PC-3 (cell line): ENCODE measurements around the gene PDE9A. TPM values are rescaled to one million over a fixed set of nuclear protein-coding genes. Genes with fewer than 3 reads are reported as not detected.

Experiments
- ATAC-seq: fragments of 200-7000 bp; cut with Tn5 transposase; 2 replicates; pipeline ENCODE4 v1.9.1; 2020; ENCODE audit warnings: mild to moderate bottlenecking, moderate library complexity
- BruUV-seq: library from RNA; stranded (reverse); fragments of 400-500 nt; replicated peaks from 2 replicates; lab custom pipeline; 2021; lab: Mats Ljungman, UMichigan
- CTCF ChIA-PET: fragments of 300-600 bp; sonication (Branson Sonifier 250); formaldehyde crosslinking; loops from one replicate; lab custom pipeline; 2022; ENCODE audit warnings: antibody characterized with exemption; lab: Charles Lee
- POLR2A ChIA-PET: fragments of 300-600 bp; sonication (Branson Sonifier 250); formaldehyde crosslinking; loops from one replicate; lab custom pipeline; 2022; ENCODE audit warnings: antibody characterized with exemption; ENCODE audit not compliant: unreplicated experiment; lab: Charles Lee
- DNase-seq: peaks from one replicate; pipeline ENCODE4 v3.0.0-alpha.2; 2015
- H2AFZ ChIP-seq: fragments of 300-600 bp; sonication (generic); 2 replicates; pipeline ENCODE4 v1.6.0; 2016; ENCODE audit warnings: antibody characterized with exemption, low read length
- H3F3A ChIP-seq: fragments of 300-600 bp; sonication (generic); one replicate; pipeline ENCODE4 v1.6.0; 2017; ENCODE audit warnings: antibody characterized with exemption, low read length, control low read depth, mild to moderate bottlenecking; ENCODE audit not compliant: unreplicated experiment
- H3K27ac ChIP-seq: fragments of 300-600 bp; sonication (generic); 2 replicates; pipeline ENCODE4 v1.5.1; 2016; ENCODE audit warnings: mild to moderate bottlenecking, low read length
- H3K27me3 ChIP-seq: fragments of 300-600 bp; sonication (generic); 2 replicates; pipeline ENCODE4 v1.6.1; 2016; ENCODE audit warnings: low read length, mixed read lengths
- H3K36me3 ChIP-seq: fragments of 300-600 bp; sonication (generic); 2 replicates; pipeline ENCODE4 v1.6.1; 2016; ENCODE audit warnings: low read depth, mixed run types, low read length, mixed read lengths
- H3K4me1 ChIP-seq: fragments of 300-600 bp; sonication (generic); 2 replicates; pipeline ENCODE4 v1.5.1; 2016; ENCODE audit warnings: low read length; ENCODE audit not compliant: insufficient read depth
- H3K4me2 ChIP-seq: fragments of 300-600 bp; sonication (generic); 2 replicates; pipeline ENCODE4 v1.6.0; 2016; ENCODE audit warnings: low read length
- H3K4me3 ChIP-seq: fragments of 300-600 bp; sonication (generic); 2 replicates; pipeline ENCODE4 v1.5.1; 2016; ENCODE audit warnings: mild to moderate bottlenecking, low read length, mixed read lengths
- H3K79me2 ChIP-seq: fragments of 300-600 bp; sonication (generic); 2 replicates; pipeline ENCODE4 v1.6.1; 2017; ENCODE audit warnings: low read length, mixed read lengths
- H3K9ac ChIP-seq: fragments of 300-600 bp; sonication (generic); 2 replicates; pipeline ENCODE4 v1.6.0; 2016; ENCODE audit warnings: mild to moderate bottlenecking, low read length
- H3K9me2 ChIP-seq: fragments of 300-600 bp; sonication (generic); replicated peaks from 2 replicates; pipeline ENCODE4 v1.6.1; 2016; ENCODE audit warnings: mixed run types, low read length, mixed read lengths
- H3K9me3 ChIP-seq: fragments of 300-600 bp; sonication (generic); 2 replicates; pipeline ENCODE4 v1.6.1; 2016; ENCODE audit warnings: low read length, mixed read lengths
- H4K20me1 ChIP-seq: fragments of 300-600 bp; sonication (generic); 2 replicates; pipeline ENCODE4 v1.6.1; 2016; ENCODE audit warnings: low read length, mixed read lengths
- EZH2 ChIP-seq: fragments of 300-600 bp; sonication (generic); IDR thresholded peaks from one replicate; pipeline ENCODE4 v1.6.1; 2017; ENCODE audit warnings: antibody characterized with exemption, mild to moderate bottlenecking, low read length; ENCODE audit not compliant: unreplicated experiment
- EZH2phosphoT487 ChIP-seq: fragments of 300-600 bp; sonication (generic); IDR thresholded peaks from 2 replicates; pipeline ENCODE4 v1.6.1; 2018; ENCODE audit warnings: mild to moderate bottlenecking, antibody characterized with exemption, low read length, borderline replicate concordance
- intact Hi-C: fragments of 100-400 bp; cut with micrococcal nuclease; formaldehyde crosslinking; loops from 2 replicates; pipeline ENCODE4 v1.9.0; 2023
- total RNA-seq: library from RNA; depleted of rRNA; stranded (reverse); fragments of >200 nt; gene quantifications from 2 replicates; pipeline ENCODE4 v1.2.3, GENCODE V29; 2014
- TF ChIP-seq, protein P1 (sequence below): fragments of 300-600 bp; sonication (generic); conservative IDR thresholded peaks from 2 replicates; pipeline ENCODE4 v1.5.1; 2017; ENCODE audit warnings: antibody characterized with exemption, low read depth, mild to moderate bottlenecking, low read length

The PDE9A gene
- total RNA-seq, 1 experiment from 2014 or later = 0.33 TPM

DNA sequence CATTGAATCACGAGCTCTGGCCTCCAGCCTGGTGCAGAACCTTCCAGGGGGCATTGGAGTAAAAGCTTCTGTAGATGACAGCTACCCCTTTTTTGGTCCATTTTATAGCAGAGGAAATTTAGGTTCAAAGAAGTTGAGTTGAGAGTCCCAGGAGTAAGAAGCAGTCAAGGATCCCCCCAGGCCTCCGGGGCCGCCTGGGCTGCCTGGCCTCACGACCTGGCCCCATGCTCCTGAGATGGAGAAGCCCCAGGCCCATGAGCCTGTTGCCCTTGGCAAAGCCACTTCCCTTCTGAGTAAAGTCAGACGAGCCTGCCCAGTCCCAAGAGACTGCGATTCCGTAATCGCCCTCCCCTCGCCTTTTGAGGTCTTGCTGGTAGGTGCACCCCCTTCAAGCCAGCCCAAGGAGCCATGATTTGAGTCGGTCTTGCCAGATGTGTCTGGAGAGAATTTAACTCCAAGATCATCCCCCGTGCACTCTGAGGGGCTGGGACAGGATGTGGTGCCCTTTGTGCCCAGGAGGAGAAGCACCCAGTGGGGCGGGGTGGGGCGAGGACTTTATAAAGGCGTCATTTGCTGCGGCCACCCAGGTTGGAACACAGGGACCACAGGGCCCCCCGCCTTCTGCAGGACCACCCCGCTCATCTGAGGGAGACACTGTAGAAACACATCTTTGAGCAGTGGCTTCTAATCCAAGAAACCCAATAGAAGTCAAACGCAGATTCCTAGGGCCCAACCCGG is 30.1 kb downstream of the PDE9A start:
- no peak for DNase-seq
- H3K36me3 ChIP-seq = no peaks in the 10 kb centered on the region
- peaks cover 11% of the 10 kb centered on the region for H3K4me1 ChIP-seq
- H3K4me2 ChIP-seq = no peak overlapping the region
- no peak overlapping the region for H2AFZ ChIP-seq
- no peak overlapping the region for H3K9ac ChIP-seq
- no peaks in the 10 kb centered on the region for H4K20me1 ChIP-seq
- H3K9me3 ChIP-seq = no peaks in the 10 kb centered on the region
- no peak for ATAC-seq
- H3K4me3 ChIP-seq = no peak overlapping the region
- ChIA-PET POLR2A (no interaction called here), CTCF (no interaction called here)
- no peaks in the 10 kb centered on the region for H3F3A ChIP-seq
- no peaks in the 10 kb centered on the region for H3K9me2 ChIP-seq
- peaks cover 41% of the 10 kb centered on the region for H3K27me3 ChIP-seq
- no peaks in the 10 kb centered on the region for H3K79me2 ChIP-seq
- intact Hi-C loops = no loop called here
- H3K27ac ChIP-seq = no peak overlapping the region
- no TSS peak for BruUV-seq
- TF ChIP-seq, protein P1, sequence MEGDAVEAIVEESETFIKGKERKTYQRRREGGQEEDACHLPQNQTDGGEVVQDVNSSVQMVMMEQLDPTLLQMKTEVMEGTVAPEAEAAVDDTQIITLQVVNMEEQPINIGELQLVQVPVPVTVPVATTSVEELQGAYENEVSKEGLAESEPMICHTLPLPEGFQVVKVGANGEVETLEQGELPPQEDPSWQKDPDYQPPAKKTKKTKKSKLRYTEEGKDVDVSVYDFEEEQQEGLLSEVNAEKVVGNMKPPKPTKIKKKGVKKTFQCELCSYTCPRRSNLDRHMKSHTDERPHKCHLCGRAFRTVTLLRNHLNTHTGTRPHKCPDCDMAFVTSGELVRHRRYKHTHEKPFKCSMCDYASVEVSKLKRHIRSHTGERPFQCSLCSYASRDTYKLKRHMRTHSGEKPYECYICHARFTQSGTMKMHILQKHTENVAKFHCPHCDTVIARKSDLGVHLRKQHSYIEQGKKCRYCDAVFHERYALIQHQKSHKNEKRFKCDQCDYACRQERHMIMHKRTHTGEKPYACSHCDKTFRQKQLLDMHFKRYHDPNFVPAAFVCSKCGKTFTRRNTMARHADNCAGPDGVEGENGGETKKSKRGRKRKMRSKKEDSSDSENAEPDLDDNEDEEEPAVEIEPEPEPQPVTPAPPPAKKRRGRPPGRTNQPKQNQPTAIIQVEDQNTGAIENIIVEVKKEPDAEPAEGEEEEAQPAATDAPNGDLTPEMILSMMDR = no peak
- no peak for TF ChIP-seq EZH2

DNA sequence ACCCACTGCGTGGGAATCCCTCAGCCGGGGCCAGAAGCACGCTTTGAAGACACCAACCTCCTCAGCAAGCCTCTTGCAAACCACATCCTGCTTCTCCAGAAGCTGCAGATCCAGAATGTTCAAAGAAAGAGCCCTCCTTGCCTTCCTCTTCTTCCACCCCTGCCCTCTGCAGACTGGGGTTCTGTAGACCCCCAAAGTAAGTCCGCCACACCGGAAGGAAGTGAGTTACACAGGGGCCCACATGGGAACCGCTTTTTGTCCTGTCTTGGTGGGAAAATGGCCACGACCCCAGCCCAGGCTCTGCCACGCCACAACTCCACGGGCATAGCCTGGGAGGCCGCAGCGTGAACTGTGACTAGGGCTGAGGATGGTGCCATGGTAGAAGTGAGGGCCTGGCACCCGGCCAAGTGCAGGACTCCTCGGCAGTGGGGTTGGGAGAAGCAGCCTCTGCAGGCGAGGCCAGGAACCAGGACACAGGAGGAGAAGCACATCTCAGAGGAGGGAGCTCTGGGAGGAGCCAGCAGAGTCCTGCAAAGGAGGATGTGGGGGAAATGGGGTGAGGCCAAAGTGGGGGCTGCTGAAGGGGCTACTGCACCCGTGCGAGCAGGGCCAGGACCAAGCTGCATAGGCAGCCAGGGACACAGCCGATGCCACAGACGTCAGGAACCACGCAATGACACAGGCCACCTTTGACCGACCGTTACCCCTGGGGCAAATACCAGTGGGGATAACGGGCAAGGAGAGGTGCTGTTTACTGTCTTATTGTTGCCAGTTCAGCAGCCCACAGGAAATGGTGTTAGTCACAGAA is 30.9 kb downstream of the PDE9A start:
- H3K9me3 ChIP-seq = no peaks in the 10 kb centered on the region
- BruUV-seq = no TSS peak
- no peak overlapping the region for H3K4me2 ChIP-seq
- H3K4me3 ChIP-seq = no peak overlapping the region
- no peak overlapping the region for H3K9ac ChIP-seq
- CTCF ChIA-PET = no interaction called here
- no peaks in the 10 kb centered on the region for H3K9me2 ChIP-seq
- TF ChIP-seq EZH2 = no peak
- TF ChIP-seq, protein P1 = no peak
- H3F3A ChIP-seq = no peaks in the 10 kb centered on the region
- no peaks in the 10 kb centered on the region for H3K79me2 ChIP-seq
- intact Hi-C loops = no loop called here
- no peaks in the 10 kb centered on the region for H4K20me1 ChIP-seq
- H3K27me3 ChIP-seq = peaks cover 41% of the 10 kb centered on the region
- no peaks in the 10 kb centered on the region for H3K36me3 ChIP-seq
- ATAC-seq = peak; percentile 49; the same call in 1 of the 2 replicates
- peaks cover 11% of the 10 kb centered on the region for H3K4me1 ChIP-seq
- no peak overlapping the region for H3K27ac ChIP-seq
- DNase-seq = peak; percentile 28
- POLR2A ChIA-PET = no interaction called here
- no peak overlapping the region for H2AFZ ChIP-seq

DNA sequence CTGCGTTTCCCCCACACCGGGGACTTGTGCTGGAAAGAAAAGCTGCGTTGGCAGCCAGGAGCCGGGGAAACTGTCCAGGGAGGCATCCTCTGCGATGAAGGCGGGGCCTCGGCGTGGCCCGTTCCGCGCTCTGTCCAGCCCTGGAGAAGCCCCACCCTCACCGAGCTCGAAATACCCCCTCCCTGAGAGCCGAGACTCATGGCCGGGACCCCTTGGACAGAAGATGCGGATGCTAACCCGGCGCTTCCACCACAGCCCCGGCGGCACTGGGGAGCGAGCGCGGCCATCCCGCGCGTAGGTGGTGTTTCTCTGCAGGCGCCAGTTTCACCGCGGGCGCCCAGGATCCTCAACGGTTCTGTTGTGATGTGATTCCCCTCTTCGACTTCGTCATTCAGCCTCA is 31.6 kb downstream of the PDE9A start:
- ATAC-seq (no peak), DNase-seq (no peak)
- Histone ChIP-seq H3K9me3 (no peaks in the 10 kb centered on the region), H3K27me3 (peaks cover 34% of the 10 kb centered on the region), H3K4me2 (no peak overlapping the region), H2AFZ (no peak overlapping the region), H3F3A (no peaks in the 10 kb centered on the region), H4K20me1 (no peaks in the 10 kb centered on the region), H3K4me1 (peaks cover 11% of the 10 kb centered on the region), H3K79me2 (no peaks in the 10 kb centered on the region), H3K4me3 (no peak overlapping the region), H3K9ac (no peak overlapping the region), H3K9me2 (no peaks in the 10 kb centered on the region), H3K27ac (no peak overlapping the region), H3K36me3 (no peaks in the 10 kb centered on the region)
- BruUV-seq = no TSS peak
- POLR2A ChIA-PET = no interaction called here
- CTCF ChIA-PET = no interaction called here
- no peak for TF ChIP-seq EZH2
- TF ChIP-seq, protein P1 = no peak
- TF ChIP-seq EZH2phosphoT487 = no peak
- intact Hi-C loops = no loop called here
